B cell (primary cell): ENCODE results near the gene TUBGCP2. TPM values are rescaled to one million over a fixed set of nuclear protein-coding genes. Genes with fewer than 3 reads are reported as not detected.
A peak's percentile ranks its signal among the peaks of the same experiment; 100 is the strongest.

Experiments
- ATAC-seq: fragments of 200-7000 bp; cut with Tn5 transposase; one replicate; pipeline ENCODE4 v1.10.0; 2021; ENCODE audit warnings: low read depth, mild to moderate bottlenecking, moderate number of reproducible peaks, moderate library complexity
- CTCF ChIA-PET: fragments of 350-600 bp; sonication (Branson Sonifier 250); formaldehyde crosslinking; loops from one replicate; lab custom pipeline; 2021; ENCODE audit warnings: antibody characterized with exemption, inconsistent platforms; lab: Charles Lee
- POLR2A ChIA-PET: fragments of 350-600 bp; sonication (Branson Sonifier 250); formaldehyde crosslinking; loops from one replicate; lab custom pipeline; 2021; ENCODE audit warnings: antibody characterized with exemption; lab: Charles Lee
- DNase-seq: peaks from one replicate; pipeline ENCODE4 v3.0.0; 2013
- H2AFZ ChIP-seq: 2 replicates; pipeline ENCODE4 v1.6.1; 2012; ENCODE audit warnings: mild to moderate bottlenecking, low read depth, low read length; ENCODE audit not compliant: insufficient read depth, poor library complexity, severe bottlenecking
- H3K27ac ChIP-seq, 2 donors: 1 replicate in 1 of 2; 2 replicates in 1 of 2; pipeline ENCODE4 v1.5.1; 2012 to 2013; ENCODE audit warnings: low read length in 2 of 2, mild to moderate bottlenecking in 2 of 2, moderate library complexity in 1 of 2
- H3K27me3 ChIP-seq, 4 experiments: fragments of 200-600 bp in 1 of 4; sonication (generic) in 1 of 4; replicated peaks in 1 of 4; 1 replicate in 2 of 4; 2 replicates in 2 of 4; pipeline versions ENCODE4 v1.6.1 to v1.7.0; 2013 to 2016; ENCODE audit warnings: low read length in 3 of 4, mild to moderate bottlenecking in 2 of 4, mixed read lengths in 1 of 4, moderate library complexity in 1 of 4; ENCODE audit not compliant: insufficient read depth in 4 of 4, control insufficient read depth in 3 of 4; ENCODE audit errors: control extremely low read depth in 1 of 4
- H3K36me3 ChIP-seq, 2 experiments: replicated peaks in 1 of 2; 1 replicate in 1 of 2; 2 replicates in 1 of 2; pipeline versions ENCODE4 v1.6.1 to v1.7.1; 2013; ENCODE audit warnings: low read length in 1 of 2; ENCODE audit not compliant: insufficient read depth in 2 of 2, control insufficient read depth in 1 of 2; ENCODE audit errors: control extremely low read depth in 1 of 2, extremely low read depth in 1 of 2
- H3K4me1 ChIP-seq, 2 donors: fragments of 200-600 bp in 1 of 2; sonication (generic) in 1 of 2; 1 replicate in 1 of 2; 2 replicates in 1 of 2; pipeline versions ENCODE4 v1.5.1 to v1.6.1; 2013 to 2017; ENCODE audit warnings: low read length in 2 of 2; ENCODE audit not compliant: control insufficient read depth in 2 of 2, insufficient read depth in 2 of 2
- H3K4me2 ChIP-seq: replicated peaks from 2 replicates; pipeline ENCODE3; 2012; ENCODE audit warnings: mild to moderate bottlenecking, low read depth, low read length; ENCODE audit not compliant: poor library complexity, severe bottlenecking
- H3K4me3 ChIP-seq, 5 experiments: fragments of 200-600 bp in 1 of 5; sonication (generic) in 1 of 5; 1 replicate in 3 of 5; 2 replicates in 2 of 5; pipeline versions ENCODE4 v1.5.1 to v1.7.0; 2011 to 2016; ENCODE audit warnings: low read length in 4 of 5, mild to moderate bottlenecking in 4 of 5, low read depth in 2 of 5, control low read depth in 1 of 5, moderate library complexity in 1 of 5; ENCODE audit not compliant: insufficient read depth in 1 of 5; ENCODE audit errors: control extremely low read depth in 1 of 5, extremely low read depth in 1 of 5
- H3K79me2 ChIP-seq: fragments of 200-600 bp; sonication (generic); one replicate; pipeline ENCODE4 v1.6.0; 2016; ENCODE audit warnings: low read length; ENCODE audit not compliant: control insufficient read depth, insufficient read depth
- H3K9ac ChIP-seq: fragments of 200-600 bp; sonication (generic); 2 replicates; pipeline ENCODE4 v1.6.1; 2017; ENCODE audit warnings: mild to moderate bottlenecking, low read length, moderate library complexity
- H3K9me3 ChIP-seq, 3 donors: one replicate each; pipeline versions ENCODE4 v1.6.1 to v1.7.1; 2013; ENCODE audit warnings: low read length in 2 of 3; ENCODE audit not compliant: control insufficient read depth in 2 of 3, insufficient read depth in 1 of 3; ENCODE audit errors: control extremely low read depth in 1 of 3
- H4K20me1 ChIP-seq: 2 replicates; pipeline ENCODE4 v1.6.0; 2012; ENCODE audit warnings: mild to moderate bottlenecking, low read length; ENCODE audit not compliant: insufficient read depth, control insufficient read depth, poor library complexity, severe bottlenecking
- H3K27ac Mint-ChIP-seq: one replicate; pipeline ENCODE4 v1.8.0; 2021; ENCODE audit warnings: mixed read lengths
- H3K27me3 Mint-ChIP-seq: one replicate; pipeline ENCODE4 v1.8.0; 2021; ENCODE audit warnings: mixed read lengths
- H3K4me1 Mint-ChIP-seq: one replicate; pipeline ENCODE4 v1.8.0; 2021; ENCODE audit warnings: mixed read lengths
- H3K4me3 Mint-ChIP-seq: one replicate; pipeline ENCODE4 v1.8.0; 2021; ENCODE audit warnings: mixed read lengths
- H3K9me3 Mint-ChIP-seq: one replicate; pipeline ENCODE4 v1.8.0; 2022; ENCODE audit warnings: mixed read lengths; ENCODE audit not compliant: insufficient read depth
- EZH2 ChIP-seq: IDR thresholded peaks from 2 replicates; pipeline ENCODE4 v1.6.1; 2012; ENCODE audit warnings: borderline replicate concordance, low read depth, mild to moderate bottlenecking, moderate library complexity, low read length; ENCODE audit not compliant: insufficient read depth, poor library complexity, severe bottlenecking
- WGBS: methylation state at CpG from one replicate; pipeline ENCODE4 v1.1.5; 2013; ENCODE audit warnings: missing lambda C conversion rate; ENCODE audit not compliant: insufficient coverage; 5-methylcytosine and 5-hydroxymethylcytosine counted together
- intact Hi-C: fragments of 100-400 bp; cut with micrococcal nuclease; formaldehyde crosslinking; loops from one replicate; pipeline ENCODE4 v1.10.0; 2022
- polyA plus RNA-seq: library from polyadenylated mRNA; depleted of rRNA; stranded (reverse); fragments of >200 nt; gene quantifications from 2 replicates; pipeline ENCODE4 v1.2.3, GENCODE V29; 2012
- small RNA-seq: library from RNA; depleted of rRNA; stranded (forward); fragments of <200 nt; gene quantifications from one replicate; pipeline ENCODE3, GENCODE V24; 2012; ENCODE audit warnings: low replicate concordance, low read depth; ENCODE audit not compliant: insufficient read length
- total RNA-seq, 2 donors: library from RNA; stranded (reverse); fragments of 120-200 nt in 1 of 2; gene quantifications; 1 replicate in 1 of 2; 2 replicates in 1 of 2; pipeline versions ENCODE4 v1.2.3 to v1.2.4, GENCODE V29; 2013 to 2022
- TF ChIP-seq, protein P1 (sequence below): fragments of 200-600 bp; IDR thresholded peaks from one replicate; pipeline ENCODE4 v1.8.0; 2022; ENCODE audit warnings: antibody characterized with exemption, mild to moderate bottlenecking

The TUBGCP2 gene
- total and polyA plus RNA-seq, 2 donors (not counting 1 experiment from before 2014, with no cell fraction given) = 50.3 to 90.3 TPM

DNA sequence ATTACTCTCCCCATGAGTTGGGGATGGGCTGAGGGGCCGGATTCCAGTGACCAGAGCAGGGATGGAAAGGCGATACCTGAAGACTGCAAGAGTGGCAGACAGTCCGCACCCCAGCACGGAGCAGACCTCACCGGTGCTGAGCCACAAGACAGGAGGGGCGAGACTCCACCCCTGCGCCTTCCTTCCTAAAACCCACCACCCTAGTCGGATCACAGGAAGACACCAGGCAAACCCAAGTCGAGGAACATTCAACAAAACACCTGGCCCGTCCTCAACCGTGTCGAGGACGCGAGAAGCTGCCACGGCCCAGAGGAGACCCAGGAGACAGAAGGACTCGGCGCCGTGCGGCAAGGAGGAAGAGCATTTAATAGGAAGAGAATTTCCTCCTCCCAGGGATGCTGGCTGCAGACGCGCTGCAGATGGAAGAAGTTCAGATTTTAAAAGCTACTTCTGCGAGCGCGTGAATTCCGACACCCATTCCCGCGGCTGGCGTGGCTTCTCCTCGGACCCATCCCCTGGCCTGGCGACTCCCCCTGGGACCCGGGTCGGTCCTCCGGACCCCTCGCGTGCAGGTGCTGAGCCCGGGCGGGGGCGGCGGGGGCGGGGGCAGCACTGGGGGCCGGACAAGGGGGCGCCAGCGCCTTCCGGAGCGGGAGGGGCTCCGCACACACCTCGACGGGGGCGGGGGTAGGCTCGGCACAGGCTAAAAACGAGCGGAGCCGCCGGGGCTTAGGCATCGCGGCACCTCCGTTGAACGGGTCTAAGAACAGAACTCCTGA lies 79.2 kb downstream of the TUBGCP2 start:
- 10% methylated on average over 57 of the region's 58 CpGs for WGBS
- H3K4me1 Mint-ChIP-seq = peaks cover 19% of the 10 kb centered on the region
- no peaks in the 10 kb centered on the region for H3K79me2 ChIP-seq
- TF ChIP-seq, protein P1, sequence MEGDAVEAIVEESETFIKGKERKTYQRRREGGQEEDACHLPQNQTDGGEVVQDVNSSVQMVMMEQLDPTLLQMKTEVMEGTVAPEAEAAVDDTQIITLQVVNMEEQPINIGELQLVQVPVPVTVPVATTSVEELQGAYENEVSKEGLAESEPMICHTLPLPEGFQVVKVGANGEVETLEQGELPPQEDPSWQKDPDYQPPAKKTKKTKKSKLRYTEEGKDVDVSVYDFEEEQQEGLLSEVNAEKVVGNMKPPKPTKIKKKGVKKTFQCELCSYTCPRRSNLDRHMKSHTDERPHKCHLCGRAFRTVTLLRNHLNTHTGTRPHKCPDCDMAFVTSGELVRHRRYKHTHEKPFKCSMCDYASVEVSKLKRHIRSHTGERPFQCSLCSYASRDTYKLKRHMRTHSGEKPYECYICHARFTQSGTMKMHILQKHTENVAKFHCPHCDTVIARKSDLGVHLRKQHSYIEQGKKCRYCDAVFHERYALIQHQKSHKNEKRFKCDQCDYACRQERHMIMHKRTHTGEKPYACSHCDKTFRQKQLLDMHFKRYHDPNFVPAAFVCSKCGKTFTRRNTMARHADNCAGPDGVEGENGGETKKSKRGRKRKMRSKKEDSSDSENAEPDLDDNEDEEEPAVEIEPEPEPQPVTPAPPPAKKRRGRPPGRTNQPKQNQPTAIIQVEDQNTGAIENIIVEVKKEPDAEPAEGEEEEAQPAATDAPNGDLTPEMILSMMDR = no peak
- no peak for TF ChIP-seq EZH2
- H3K4me2 ChIP-seq = peak overlapping the region; percentile 89
- no peaks in the 10 kb centered on the region for H3K9me3 Mint-ChIP-seq
- CTCF ChIA-PET = no interaction called here
- POLR2A ChIA-PET = interaction anchor here (0.7 kb wide), 1 partner anchor 10 kb away, joined by 4 read pairs; no protein-coding TSS in a partner anchor
- H3K4me3 Mint-ChIP-seq = peak overlapping the region; percentile 80
- H3K9me3 ChIP-seq = peaks cover 0 to 23% (median 0%) of the 10 kb centered on the region in 3 donors
- no peak overlapping the region for H2AFZ ChIP-seq
- no peak overlapping the region for H3K27ac Mint-ChIP-seq
- no peak overlapping the region for H3K27ac ChIP-seq
- peaks cover 42% of the 10 kb centered on the region for H3K27me3 Mint-ChIP-seq
- ATAC-seq = no peak
- H3K4me1 ChIP-seq = peaks cover 25% of the 10 kb centered on the region in 2 donors
- no peaks in the 10 kb centered on the region for H3K36me3 ChIP-seq
- no peaks in the 10 kb centered on the region for H4K20me1 ChIP-seq
- H3K9ac ChIP-seq = no peak overlapping the region
- intact Hi-C loops = no loop called here
- no peak for DNase-seq
- H3K4me3 ChIP-seq = peak overlapping the region in 1 of 5 experiments; percentile 2
- H3K27me3 ChIP-seq = peaks cover 0 to 60% (median 25%) of the 10 kb centered on the region in 4 experiments

Small RNAs within 50 kb of the gene (small RNA-seq; reads per million reads assigned to genes)
- not detected for gene BANF1P2

Other genes starting within 250 kb of the TUBGCP2 start
- gene ADGRA1, start 220.9 kb downstream of the TUBGCP2 start, total RNA-seq = not detected in 2 replicates
- not detected in 2 replicates for gene ADGRA1, start 220.9 kb downstream of the TUBGCP2 start, polyA plus RNA-seq
- 0.17 TPM in 1 of 2 replicates, not detected in the other for gene KNDC1, start 148.7 kb downstream of the TUBGCP2 start, total RNA-seq
- gene KNDC1, start 148.7 kb downstream of the TUBGCP2 start, polyA plus RNA-seq = 0.45 and 0.46 TPM in 2 replicates
- 0.25 TPM in 1 of 2 replicates, not detected in the other for gene UTF1, start 78.7 kb downstream of the TUBGCP2 start, total RNA-seq
- gene UTF1, start 78.7 kb downstream of the TUBGCP2 start, polyA plus RNA-seq = 0.10 and 0.35 TPM in 2 replicates
- not detected in 2 replicates for gene VENTX, start 71.0 kb downstream of the TUBGCP2 start, total RNA-seq
- 0.82 and 1.8 TPM in 2 replicates for gene VENTX, start 71.0 kb downstream of the TUBGCP2 start, polyA plus RNA-seq
- gene ADAM8, start 32.0 kb downstream of the TUBGCP2 start, total RNA-seq = 116 and 125 TPM in 2 replicates
- 196 and 228 TPM in 2 replicates for gene ADAM8, start 32.0 kb downstream of the TUBGCP2 start, polyA plus RNA-seq
- 40.3 and 45.1 TPM in 2 replicates for gene ZNF511, start within 50 bp of the TUBGCP2 start, total RNA-seq
- gene ZNF511, start within 50 bp of the TUBGCP2 start, polyA plus RNA-seq = 30.5 and 30.7 TPM in 2 replicates
- gene CALY, start 28.0 kb upstream of the TUBGCP2 start, total RNA-seq = not detected in 2 replicates
- 0.21 and 0.72 TPM in 2 replicates for gene CALY, start 28.0 kb upstream of the TUBGCP2 start, polyA plus RNA-seq
- gene PRAP1, start 38.5 kb upstream of the TUBGCP2 start, total RNA-seq = not detected in 2 replicates
- gene PRAP1, start 38.5 kb upstream of the TUBGCP2 start, polyA plus RNA-seq = not detected in 2 replicates
- 20.7 and 23.8 TPM in 2 replicates for gene FUOM, start 49.1 kb upstream of the TUBGCP2 start, total RNA-seq
- 23.7 and 30.7 TPM in 2 replicates for gene FUOM, start 49.1 kb upstream of the TUBGCP2 start, polyA plus RNA-seq
- gene ECHS1, start 64.5 kb upstream of the TUBGCP2 start, total RNA-seq = 27.5 and 29.5 TPM in 2 replicates
- gene ECHS1, start 64.5 kb upstream of the TUBGCP2 start, polyA plus RNA-seq = 15.6 and 19.3 TPM in 2 replicates
- gene PAOX, start 70.4 kb upstream of the TUBGCP2 start, total RNA-seq = 23.5 and 24.9 TPM in 2 replicates
- gene PAOX, start 70.4 kb upstream of the TUBGCP2 start, polyA plus RNA-seq = 21.1 and 24.3 TPM in 2 replicates
- 85.1 and 90.0 TPM in 2 replicates for gene MTG1, start 85.3 kb upstream of the TUBGCP2 start, total RNA-seq
- gene MTG1, start 85.3 kb upstream of the TUBGCP2 start, polyA plus RNA-seq = 117 and 170 TPM in 2 replicates
- not detected in 2 replicates for gene SPRN, start 115.8 kb upstream of the TUBGCP2 start, total RNA-seq
- not detected in 2 replicates for gene SPRN, start 115.8 kb upstream of the TUBGCP2 start, polyA plus RNA-seq
- 4.7 and 7.3 TPM in 2 replicates for gene SCART1, start 145.1 kb upstream of the TUBGCP2 start, total RNA-seq
- 3.0 and 4.1 TPM in 2 replicates for gene SCART1, start 145.1 kb upstream of the TUBGCP2 start, polyA plus RNA-seq
- gene CYP2E1, start 218.5 kb upstream of the TUBGCP2 start, total RNA-seq = 1.3 and 2.1 TPM in 2 replicates
- 1.1 and 1.7 TPM in 2 replicates for gene CYP2E1, start 218.5 kb upstream of the TUBGCP2 start, polyA plus RNA-seq